HG02870 (cell line): Measurements from ENCODE around the gene OVOL3.

ENCODE experiments used
- ATAC-seq: cut with Tn5 transposase; IDR thresholded peaks from one replicate; pipeline ENCODE4 v1.9.1; 2021; ENCODE audit warnings: mild to moderate bottlenecking, moderate library complexity; ENCODE audit not compliant: unreplicated experiment

The OVOL3 gene

DNA sequence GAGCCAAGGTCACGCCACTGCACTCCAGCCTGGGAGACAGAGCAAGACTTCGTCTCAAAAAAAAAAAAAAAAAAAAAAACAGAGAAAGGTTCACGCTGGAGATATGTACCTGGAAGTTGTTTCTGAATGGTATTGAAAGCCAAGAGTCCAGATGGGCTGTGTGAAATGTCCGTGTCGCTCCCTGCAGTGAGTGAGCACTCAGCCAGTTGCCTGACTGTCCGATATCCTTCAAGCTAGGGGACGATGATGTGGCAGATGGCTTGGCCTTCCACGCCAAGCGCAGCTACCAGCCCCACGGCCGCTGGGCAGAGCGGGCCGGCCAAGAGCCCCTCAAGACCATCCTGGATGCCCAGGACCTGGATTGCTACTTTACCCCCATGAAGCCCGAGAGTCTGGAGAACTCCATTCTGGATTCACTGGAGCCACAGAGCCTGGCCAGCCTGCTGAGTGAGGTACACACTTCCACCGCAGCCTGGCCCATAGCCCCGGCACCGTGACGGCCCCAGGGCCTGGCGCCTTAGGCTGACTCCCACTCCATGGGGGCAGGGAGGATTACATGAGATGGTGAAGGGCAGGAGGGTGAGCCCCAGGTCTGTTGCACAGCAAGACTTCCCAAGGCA, 11.7 kb upstream of the OVOL3 start:
- no peak for ATAC-seq

- no peak for ATAC-seq
Measured at GRCh38 chr19:36100476-36100875, 10.5 kb upstream of the OVOL3 start.

DNA sequence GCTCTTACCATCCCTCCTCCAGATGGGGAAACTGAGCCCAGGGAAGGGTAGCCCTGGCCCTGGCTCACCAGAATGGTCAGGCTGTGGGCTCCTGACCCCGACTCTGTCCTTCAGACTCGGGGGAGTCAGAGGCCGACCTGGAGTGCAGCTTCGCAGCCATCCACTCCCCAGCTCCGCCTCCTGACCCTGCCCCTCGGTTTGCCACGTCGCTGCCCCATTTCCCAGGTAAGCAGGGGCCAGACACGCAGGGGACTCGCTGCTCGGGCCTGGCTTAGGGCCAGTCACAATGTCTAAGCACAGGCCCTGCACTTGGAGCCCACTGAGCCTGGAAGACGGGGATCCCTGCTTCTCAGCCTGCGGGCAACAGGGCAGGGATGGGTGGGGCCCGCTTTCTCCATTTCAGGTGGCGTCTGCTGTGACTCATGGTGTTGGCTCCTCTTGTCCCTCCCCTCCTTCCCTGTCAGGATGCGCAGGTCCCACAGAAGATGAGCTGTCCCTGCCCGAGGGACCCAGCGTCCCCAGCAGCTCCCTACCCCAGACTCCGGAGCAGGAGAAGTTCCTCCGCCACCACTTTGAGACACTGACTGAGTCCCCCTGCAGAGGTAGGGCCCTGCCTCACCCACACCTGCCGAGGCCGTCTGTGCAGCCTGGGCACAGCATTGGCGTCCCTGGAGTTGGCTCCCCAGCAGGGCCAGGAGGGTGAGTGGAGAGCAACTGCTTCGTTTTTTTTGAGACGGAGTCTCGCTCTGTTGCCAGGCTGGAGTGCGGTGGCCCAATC, 9.2 kb upstream of the OVOL3 start:
- ATAC-seq, result no peak

- ATAC-seq, result no peak
Measured at GRCh38 chr19:36103040-36103626, 7.8 kb upstream of the OVOL3 start.

GRCh38 chr19:36103842-36104552, 6.9 kb upstream of the OVOL3 start:
- no peak for ATAC-seq

GRCh38 chr19:36106441-36106840, 4.5 kb upstream of the OVOL3 start:
- ATAC-seq, result no peak

- ATAC-seq, result no peak
Measured at GRCh38 chr19:36106991-36107390, 4.0 kb upstream of the OVOL3 start.

DNA sequence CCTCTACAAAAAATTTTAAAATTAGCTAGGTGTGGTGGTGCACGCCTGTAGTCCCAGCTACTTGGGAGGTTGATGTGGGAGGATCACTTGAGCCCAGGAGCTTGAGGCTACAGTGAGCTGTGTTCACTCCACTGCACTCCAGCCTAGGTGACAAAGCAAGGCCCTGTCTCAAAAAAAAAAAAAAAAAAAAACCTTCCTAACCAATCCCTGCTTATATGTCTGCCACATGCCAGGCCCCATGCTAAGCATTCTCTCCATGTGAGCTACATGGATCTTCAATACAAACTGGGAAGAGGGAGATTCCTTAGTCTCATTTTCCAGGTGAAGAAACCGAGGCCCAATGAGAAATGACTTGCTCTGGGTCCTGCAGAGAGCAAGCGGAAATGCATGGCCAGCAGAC, 2.3 kb upstream of the OVOL3 start:
- ATAC-seq, result no peak

DNA sequence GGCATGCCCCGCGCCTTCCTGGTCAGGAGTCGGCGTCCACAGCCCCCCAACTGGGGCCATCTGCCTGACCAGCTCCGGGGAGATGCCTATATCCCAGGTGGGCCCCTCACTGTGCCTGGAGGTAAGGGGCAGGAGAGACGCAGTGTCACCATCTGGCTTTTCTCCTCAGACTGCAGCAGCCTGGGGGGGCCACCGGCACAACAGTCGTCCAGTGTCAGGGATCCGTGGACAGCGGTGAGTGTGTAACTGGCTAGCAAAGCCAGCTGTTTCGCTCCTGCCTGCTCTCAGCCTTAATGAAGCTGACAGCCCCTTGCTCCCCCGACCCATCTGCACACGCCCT, 227 bp downstream of the OVOL3 start:
- ATAC-seq, result no peak

DNA sequence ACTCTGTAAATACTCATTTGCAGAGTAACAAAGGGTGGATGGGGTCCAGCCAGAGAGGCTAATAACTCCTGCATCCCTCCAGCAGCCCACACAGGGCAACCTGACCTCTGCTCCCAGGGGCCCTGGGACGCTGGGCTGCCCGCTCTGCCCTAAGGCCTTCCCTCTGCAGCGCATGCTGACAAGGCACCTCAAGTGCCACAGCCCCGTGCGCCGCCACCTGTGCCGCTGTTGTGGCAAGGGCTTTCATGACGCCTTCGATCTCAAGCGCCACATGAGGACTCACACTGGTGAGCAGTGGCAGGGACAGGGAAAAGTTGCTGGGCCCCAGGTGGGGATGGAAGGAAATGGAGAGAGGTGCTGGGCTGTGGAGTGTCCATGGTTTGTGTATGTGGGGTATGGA, 1.7 kb downstream of the OVOL3 start:
- ATAC-seq, result no peak

- no peak for ATAC-seq
Measured at GRCh38 chr19:36113425-36113824, 2.5 kb downstream of the OVOL3 start.

- ATAC-seq, result no peak
Measured at GRCh38 chr19:36113894-36114720, 3.2 kb downstream of the OVOL3 start.

GRCh38 chr19:36114721-36115452, 3.9 kb downstream of the OVOL3 start, which contains the start of gene POLR2I:
POLR2I (minus strand) TSS chr19:36114875; CDS start chr19:36114856, 19 bp downstream.
- peak; percentile 84 for ATAC-seq

GRCh38 chr19:36115453-36116343, 4.8 kb downstream of the OVOL3 start, which contains the start of gene TBCB:
TBCB (plus strand) TSS chr19:36115468; CDS start chr19:36115561, 93 bp downstream.
- peak; percentile 22 for ATAC-seq

GRCh38 chr19:36116344-36116637, 5.3 kb downstream of the OVOL3 start:
- no peak for ATAC-seq

DNA sequence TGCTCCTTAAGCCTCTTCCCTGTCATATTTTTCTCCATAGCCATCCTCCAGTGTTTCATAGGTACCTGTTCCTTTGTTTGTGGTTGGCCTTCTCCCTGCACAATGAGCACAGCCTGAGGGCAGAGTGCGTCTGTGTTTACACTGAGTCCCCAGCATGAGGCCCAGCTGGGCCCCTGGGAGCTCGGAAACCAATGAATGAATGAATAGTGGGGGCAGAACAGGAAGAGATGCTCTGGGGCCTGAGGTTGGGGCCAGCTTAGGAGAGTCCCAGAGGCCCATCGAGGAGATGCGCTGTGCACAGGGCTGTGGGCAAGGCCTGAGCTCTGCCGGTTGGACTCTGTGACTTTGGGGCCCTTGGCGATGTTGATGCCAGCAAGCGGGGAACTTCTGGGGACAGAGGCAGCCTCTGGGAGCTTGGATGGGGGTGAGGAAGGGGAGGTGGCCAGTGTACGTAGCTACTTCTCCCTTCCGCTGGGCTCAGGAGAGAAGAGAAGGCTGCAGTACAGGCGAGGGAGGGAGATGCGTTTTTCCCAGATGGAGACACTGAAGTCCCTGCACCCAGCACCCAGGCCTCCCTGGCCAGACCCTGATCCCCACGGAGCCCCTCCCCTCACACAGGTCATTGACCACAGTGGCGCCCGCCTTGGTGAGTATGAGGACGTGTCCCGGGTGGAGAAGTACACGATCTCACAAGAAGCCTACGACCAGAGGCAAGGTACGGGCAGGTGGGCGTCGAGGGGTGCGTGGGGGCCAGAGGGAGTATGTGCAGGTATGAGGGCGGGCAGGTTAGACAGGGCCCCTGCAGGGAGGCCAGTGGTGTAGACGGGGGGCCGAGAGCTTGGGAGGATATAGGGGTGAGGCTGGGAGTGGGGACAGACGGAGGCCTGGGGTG, 9.4 kb downstream of the OVOL3 start:
- no peak for ATAC-seq

- ATAC-seq, result no peak
Measured at GRCh38 chr19:36120984-36121358, 10.0 kb downstream of the OVOL3 start.

GRCh38 chr19:36121486-36122124, 10.7 kb downstream of the OVOL3 start:
- no peak for ATAC-seq
